Measurements from ENCODE around the gene PSKH1.
A peak's percentile ranks its signal among the peaks of the same experiment; 100 is the strongest.
"Not testable (repeated sequence)": the region's sequence is repeated elsewhere in the genome, so short reads cannot be mapped to it uniquely, and the experiment has no call there.

The PSKH1 gene

GRCh38 chr16:67858500-67858899, 34.6 kb upstream of the PSKH1 start:
- H3K4me3 Mint-ChIP-seq = no peak overlapping the region
- peaks cover 53% of the 10 kb centered on the region for H3K36me3 Mint-ChIP-seq (ENCODE audit: low read depth)
- H3K9me3 Mint-ChIP-seq = no peaks in the 10 kb centered on the region
- peaks cover 67% of the 10 kb centered on the region for H3K4me1 Mint-ChIP-seq (ENCODE audit: low read depth)
- H3K27ac Mint-ChIP-seq = peak overlapping the region; percentile 81
- H3K27me3 Mint-ChIP-seq = no peaks in the 10 kb centered on the region
- intact Hi-C loops (cut with micrococcal nuclease) = no loop called here

- Mint-ChIP-seq H3K27me3 (no peaks in the 10 kb centered on the region), H3K27ac (peak overlapping the region; percentile 43), H3K9me3 (no peaks in the 10 kb centered on the region), H3K36me3 (ENCODE audit: low read depth) (peaks cover 50% of the 10 kb centered on the region), H3K4me3 (no peak overlapping the region), H3K4me1 (ENCODE audit: low read depth) (peaks cover 60% of the 10 kb centered on the region)
- intact Hi-C loops (cut with micrococcal nuclease) = no loop called here
These were observed 32.3 kb upstream of the PSKH1 start for GRCh38 chr16:67860589-67861398.

- H3K4me1 Mint-ChIP-seq (ENCODE audit: low read depth) = peaks cover 49% of the 10 kb centered on the region
- H3K27ac Mint-ChIP-seq = no peak overlapping the region
- H3K9me3 Mint-ChIP-seq = no peaks in the 10 kb centered on the region
- no peaks in the 10 kb centered on the region for H3K27me3 Mint-ChIP-seq
- no peak overlapping the region for H3K4me3 Mint-ChIP-seq
- peaks cover 52% of the 10 kb centered on the region for H3K36me3 Mint-ChIP-seq (ENCODE audit: low read depth)
- intact Hi-C loops (cut with micrococcal nuclease) = no loop called here
These were observed 31.2 kb upstream of the PSKH1 start for GRCh38 chr16:67861877-67862276.

- peaks cover 39% of the 10 kb centered on the region for H3K4me1 Mint-ChIP-seq (ENCODE audit: low read depth)
- H3K4me3 Mint-ChIP-seq = no peak overlapping the region
- no peaks in the 10 kb centered on the region for H3K27me3 Mint-ChIP-seq
- H3K27ac Mint-ChIP-seq = no peak overlapping the region
- H3K36me3 Mint-ChIP-seq (ENCODE audit: low read depth) = peaks cover 63% of the 10 kb centered on the region
- intact Hi-C loops (cut with micrococcal nuclease) = no loop called here
- H3K9me3 Mint-ChIP-seq = no peaks in the 10 kb centered on the region
These were observed 30.2 kb upstream of the PSKH1 start for GRCh38 chr16:67862623-67863583.

GRCh38 chr16:67864044-67864443, 29.0 kb upstream of the PSKH1 start:
- intact Hi-C loops (cut with micrococcal nuclease) = not testable (repeated sequence)

GRCh38 chr16:67864594-67864993, 28.5 kb upstream of the PSKH1 start:
- no peaks in the 10 kb centered on the region for H3K27me3 Mint-ChIP-seq
- no peak overlapping the region for H3K27ac Mint-ChIP-seq
- H3K4me1 Mint-ChIP-seq (ENCODE audit: low read depth) = peaks cover 28% of the 10 kb centered on the region
- intact Hi-C loops (cut with micrococcal nuclease) = no loop called here
- H3K4me3 Mint-ChIP-seq = no peak overlapping the region
- no peaks in the 10 kb centered on the region for H3K9me3 Mint-ChIP-seq
- peaks cover 80% of the 10 kb centered on the region for H3K36me3 Mint-ChIP-seq (ENCODE audit: low read depth)

More at GRCh38 chr16:67864044-67864443, 29.0 kb upstream of the PSKH1 start:
- not testable (repeated sequence) for H3K27ac Mint-ChIP-seq, H3K4me3 Mint-ChIP-seq, H3K27me3 Mint-ChIP-seq, H3K9me3 Mint-ChIP-seq
- Mint-ChIP-seq H3K4me1 (ENCODE audit: low read depth) (peaks cover 28% of the 10 kb centered on the region), H3K36me3 (ENCODE audit: low read depth) (peaks cover 74% of the 10 kb centered on the region)

GRCh38 chr16:67865318-67865717, 27.7 kb upstream of the PSKH1 start:
- Mint-ChIP-seq H3K4me1 (ENCODE audit: low read depth) (peaks cover 24% of the 10 kb centered on the region), H3K27ac (no peak overlapping the region), H3K36me3 (ENCODE audit: low read depth) (peaks cover 83% of the 10 kb centered on the region), H3K9me3 (no peaks in the 10 kb centered on the region), H3K4me3 (no peak overlapping the region), H3K27me3 (no peaks in the 10 kb centered on the region)
- intact Hi-C loops (cut with micrococcal nuclease) = loop anchor here (1.0 kb wide), 2 partner anchors 49 to 192 kb away; no protein-coding TSS in a partner anchor

GRCh38 chr16:67868290-67868689, 24.8 kb upstream of the PSKH1 start:
- no peak overlapping the region for H3K27ac Mint-ChIP-seq
- no peak overlapping the region for H3K4me3 Mint-ChIP-seq
- H3K9me3 Mint-ChIP-seq = no peaks in the 10 kb centered on the region
- H3K36me3 Mint-ChIP-seq (ENCODE audit: low read depth) = peaks cover 80% of the 10 kb centered on the region
- intact Hi-C loops (cut with micrococcal nuclease) = no loop called here
- H3K27me3 Mint-ChIP-seq = no peaks in the 10 kb centered on the region
- H3K4me1 Mint-ChIP-seq (ENCODE audit: low read depth) = peaks cover 30% of the 10 kb centered on the region

DNA sequence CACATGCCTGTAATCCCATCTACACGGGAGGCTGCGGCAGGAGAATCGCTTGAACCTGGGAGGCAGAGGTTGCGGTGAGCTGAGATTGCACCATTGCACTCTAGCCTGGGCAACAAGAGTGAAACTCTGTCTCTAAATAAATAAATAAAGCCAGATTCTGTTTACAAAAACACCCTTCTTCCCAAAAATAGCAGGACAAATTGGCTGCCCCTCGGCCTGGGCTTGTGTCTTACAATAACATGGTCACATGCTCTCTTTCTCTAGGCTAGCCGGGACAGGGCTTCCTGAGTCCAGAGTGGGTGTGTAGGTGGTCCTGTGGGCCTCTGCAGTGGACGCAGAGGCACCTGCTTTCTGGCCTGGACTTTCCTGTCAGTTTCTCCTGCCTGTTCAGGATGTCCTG, 23.4 kb upstream of the PSKH1 start:
- intact Hi-C loops (cut with micrococcal nuclease) = loop anchor here (10.0 kb wide), 1 partner anchor 65 kb away; the partner anchor contains the start of genes CTRL and PSMB10
- Mint-ChIP-seq H3K36me3 (ENCODE audit: low read depth) (peaks cover 82% of the 10 kb centered on the region), H3K4me3 (no peak overlapping the region), H3K9me3 (no peaks in the 10 kb centered on the region), H3K27me3 (no peaks in the 10 kb centered on the region), H3K4me1 (ENCODE audit: low read depth) (peaks cover 41% of the 10 kb centered on the region), H3K27ac (no peak overlapping the region)

DNA sequence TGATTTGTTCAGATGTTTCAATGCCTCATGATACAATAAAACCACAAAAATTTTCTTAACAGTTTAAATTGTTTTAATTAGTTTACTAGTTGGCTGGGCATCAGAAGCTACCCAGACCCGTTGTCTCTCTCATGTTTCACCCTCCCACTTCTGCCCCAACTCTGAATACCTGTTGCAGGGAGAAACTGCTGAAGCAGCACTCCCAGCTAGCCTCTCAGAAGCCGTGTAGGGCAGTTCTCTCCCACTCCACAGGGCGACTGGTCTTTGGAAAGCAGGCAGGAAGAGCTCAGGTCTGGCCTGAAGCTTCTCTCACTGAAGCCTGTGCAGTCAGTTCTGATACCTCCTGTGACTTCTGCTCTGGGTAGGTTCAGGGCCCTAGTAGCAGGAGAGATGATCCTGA, 21.8 kb upstream of the PSKH1 start:
- Mint-ChIP-seq H3K4me3 (no peak overlapping the region), H3K36me3 (ENCODE audit: low read depth) (peaks cover 79% of the 10 kb centered on the region), H3K27me3 (no peaks in the 10 kb centered on the region), H3K9me3 (no peaks in the 10 kb centered on the region), H3K4me1 (ENCODE audit: low read depth) (peaks cover 52% of the 10 kb centered on the region), H3K27ac (peak overlapping the region; percentile 86)
- intact Hi-C loops (cut with micrococcal nuclease) = loop anchor here (10.0 kb wide), 1 partner anchor 64 kb away; the partner anchor contains the start of genes CTRL and PSMB10

- intact Hi-C loops (cut with micrococcal nuclease) = loop anchor here (2.0 to 10.0 kb wide), 2 partner anchors 25 to 63 kb away; partner anchors contain the start of genes CENPT, CTRL, NUTF2 and PSMB10
- H3K36me3 Mint-ChIP-seq (ENCODE audit: low read depth) = peaks cover 79% of the 10 kb centered on the region
- H3K4me1 Mint-ChIP-seq (ENCODE audit: low read depth) = peaks cover 57% of the 10 kb centered on the region
- peak overlapping the region; percentile 86 for H3K27ac Mint-ChIP-seq
- no peaks in the 10 kb centered on the region for H3K9me3 Mint-ChIP-seq
- peak overlapping the region; percentile 90 for H3K4me3 Mint-ChIP-seq
- no peaks in the 10 kb centered on the region for H3K27me3 Mint-ChIP-seq
These were observed 20.9 kb upstream of the PSKH1 start for GRCh38 chr16:67872131-67872630.

GRCh38 chr16:67872631-67873434, 20.2 kb upstream of the PSKH1 start, which contains the start of gene EDC4:
Gene EDC4, plus strand, starts transcription at chr16:67873052. Its CDS starts 210 bp downstream, at chr16:67873262.
- Mint-ChIP-seq H3K36me3 (ENCODE audit: low read depth) (peaks cover 79% of the 10 kb centered on the region), H3K9me3 (no peaks in the 10 kb centered on the region), H3K4me3 (peak within 1 kb of the TSS; percentile 90), H3K27me3 (no peaks in the 10 kb centered on the region), H3K27ac (peak within 1 kb of the TSS; percentile 86), H3K4me1 (ENCODE audit: low read depth) (peaks cover 64% of the 10 kb centered on the region)
- intact Hi-C loops (cut with micrococcal nuclease) = loop anchor here (2.0 to 10.0 kb wide), 2 partner anchors 26 to 62 kb away; partner anchors contain the start of genes CENPT, CTRL, NUTF2 and PSMB10
